Measurements from ENCODE around the gene PHLDA2.

Gene PHLDA2

DNA sequence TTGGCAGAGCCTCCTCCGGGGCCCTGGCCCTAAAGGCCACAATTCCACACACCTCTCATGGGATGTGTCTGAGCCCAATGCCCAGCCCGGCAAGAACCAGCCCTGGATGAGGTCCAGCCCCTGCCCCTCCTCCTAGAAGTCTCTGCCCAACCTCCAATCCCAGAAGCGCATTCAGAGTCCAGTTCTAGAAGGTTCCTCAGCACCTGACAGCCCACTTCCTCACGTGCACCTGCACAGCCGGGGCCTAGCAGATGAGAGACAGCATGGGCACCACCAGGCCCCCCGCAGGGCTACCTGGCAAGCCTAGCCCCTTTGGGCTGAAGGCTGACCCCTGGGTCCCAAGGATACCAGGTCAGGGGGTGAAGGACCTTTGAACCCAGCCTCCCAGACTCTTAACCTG is 32.2 kb downstream of the PHLDA2 start:
- no peak for DNase-seq (ENCODE audit: low spot score)

DNA sequence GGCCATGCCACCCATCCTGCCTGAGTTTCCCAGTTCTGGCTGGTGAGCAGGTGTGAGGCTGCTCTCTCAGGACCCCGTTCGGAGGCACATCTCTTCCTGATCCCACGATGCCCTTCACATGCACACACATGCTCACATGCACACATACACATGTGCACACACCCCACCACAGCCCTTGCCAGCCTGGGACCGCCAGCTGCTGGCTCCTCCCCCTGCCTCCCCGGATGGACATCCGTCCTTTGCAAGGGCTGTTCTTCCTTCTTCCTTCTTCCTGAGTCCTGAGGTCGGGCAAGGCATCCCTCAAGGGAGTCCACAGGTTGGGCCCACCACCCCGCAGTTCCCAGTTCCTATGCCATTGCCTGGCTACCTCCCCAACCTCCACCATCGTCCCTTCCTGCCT is 33.2 kb downstream of the PHLDA2 start:
- DNase-seq (ENCODE audit: low spot score): no peak

- no peak for DNase-seq (ENCODE audit: low spot score)
Measured at GRCh38 chr11:2893935-2894334, 35.3 kb downstream of the PHLDA2 start.

DNA sequence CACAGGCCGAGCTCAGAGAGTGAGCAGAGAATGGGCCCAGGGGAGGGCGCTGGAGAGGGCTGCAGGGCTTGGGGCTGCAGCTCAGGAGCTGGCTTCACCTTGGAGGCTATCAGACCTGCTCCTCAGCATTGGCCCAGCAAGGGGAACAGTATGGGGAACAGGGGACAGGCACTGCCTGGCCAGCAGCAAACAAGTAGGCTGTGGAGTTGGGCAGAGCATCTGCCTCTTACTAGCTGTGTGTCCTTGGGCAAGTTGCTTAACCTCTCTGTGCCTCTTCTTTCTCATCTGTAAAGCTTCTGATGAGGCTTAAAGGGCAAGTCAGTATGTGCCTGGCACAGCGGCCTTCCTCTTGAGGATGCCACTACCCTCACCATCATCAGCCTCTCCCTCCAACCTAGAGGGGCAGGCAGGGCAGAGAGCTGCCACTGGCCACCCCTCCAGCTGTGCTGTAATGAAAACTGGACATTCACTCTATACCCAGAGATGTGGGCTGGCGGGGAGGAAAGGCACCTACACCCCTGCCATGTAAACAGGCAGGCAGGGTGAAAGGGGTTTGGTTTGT is 36.2 kb downstream of the PHLDA2 start:
- no peak for DNase-seq (ENCODE audit: low spot score)

- DNase-seq (ENCODE audit: low spot score): peak; percentile 45
Measured at GRCh38 chr11:2892215-2892966, 36.8 kb downstream of the PHLDA2 start.

GRCh38 chr11:2891326-2892214 is 37.6 kb downstream of the PHLDA2 start:
- DNase-seq (ENCODE audit: low spot score): no peak

GRCh38 chr11:2890466-2891294 is 38.5 kb downstream of the PHLDA2 start:
- DNase-seq (ENCODE audit: low spot score): no peak

DNA sequence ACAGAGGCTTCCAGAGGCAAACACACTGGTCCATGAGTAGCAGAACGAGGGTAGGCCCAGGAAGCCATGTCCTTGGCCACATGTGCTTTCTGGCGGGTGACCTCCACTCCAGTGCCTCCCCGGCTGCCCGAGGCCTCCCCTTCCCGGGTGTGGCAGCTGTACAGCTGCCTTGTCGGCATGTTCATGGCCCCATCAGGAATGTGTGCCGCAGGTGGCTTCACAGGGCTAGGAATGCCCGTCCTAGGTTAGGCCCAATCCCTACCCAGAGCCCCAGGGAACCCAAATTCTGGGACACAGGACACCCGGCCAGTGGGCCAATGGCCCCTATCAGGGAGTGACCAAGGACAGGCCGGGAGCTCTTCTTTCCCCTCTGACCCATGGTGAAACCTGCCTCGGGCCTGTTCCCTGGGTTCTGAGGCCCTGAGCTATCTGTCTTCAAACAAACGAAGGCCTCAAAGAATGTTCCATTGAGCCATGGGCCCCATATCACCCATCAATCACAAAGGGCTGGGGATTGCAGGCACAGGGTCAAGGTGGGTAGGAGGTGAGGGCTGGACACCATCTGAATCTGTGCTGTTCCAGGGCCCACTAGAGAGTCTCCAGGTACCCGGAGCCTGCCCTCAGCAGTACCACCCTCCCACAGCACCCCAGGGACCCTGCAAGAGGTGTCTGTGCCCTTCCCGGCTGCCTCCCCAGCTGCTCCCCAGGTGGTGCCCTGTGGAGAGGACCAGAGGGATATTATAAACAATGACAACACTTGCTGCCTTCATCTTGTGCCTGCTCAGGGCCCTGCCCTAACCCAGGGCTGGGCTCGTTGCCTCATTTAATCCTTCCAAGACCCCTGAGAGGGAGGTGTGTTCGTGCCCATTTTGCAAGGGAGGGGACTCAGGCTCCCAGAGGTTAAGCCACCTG is 39.6 kb downstream of the PHLDA2 start:
- no peak for DNase-seq (ENCODE audit: low spot score)

DNA sequence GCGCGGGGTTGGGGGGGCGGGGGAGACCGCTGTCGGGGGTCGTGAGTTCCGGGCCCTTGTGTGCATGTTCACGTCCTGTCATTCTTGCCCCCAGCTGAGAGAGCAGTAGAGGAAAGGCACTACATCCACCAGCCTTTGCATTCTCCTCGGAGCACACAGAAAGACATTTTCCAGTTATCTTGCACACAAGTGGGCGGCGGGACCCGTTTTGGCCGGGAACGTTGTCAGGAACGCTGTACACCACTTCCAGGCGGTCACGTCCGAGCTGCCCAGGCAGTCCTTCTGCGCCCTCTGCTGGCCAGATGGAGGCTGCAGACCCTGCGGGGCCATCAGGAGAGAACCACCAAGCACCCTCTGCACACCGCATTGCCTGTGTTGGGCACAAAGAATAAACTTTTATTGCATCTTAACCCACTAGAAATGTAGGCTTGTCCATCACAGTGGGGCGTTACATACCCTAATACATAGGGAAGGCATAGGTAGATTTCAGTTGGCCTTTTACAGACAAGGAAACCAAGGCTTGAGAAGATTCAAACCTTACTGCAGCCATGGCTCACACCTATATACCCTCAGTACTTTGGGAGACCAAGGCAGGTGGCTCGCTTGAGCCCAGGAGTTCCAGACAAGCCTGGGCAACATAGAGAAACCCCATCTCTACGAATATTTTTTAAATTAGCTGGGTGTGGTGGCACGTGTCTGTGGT is 40.8 kb downstream of the PHLDA2 start:
- peak; percentile 81 for DNase-seq (ENCODE audit: low spot score)

- no peak for DNase-seq (ENCODE audit: low spot score)
Measured at GRCh38 chr11:2887515-2888195, 41.6 kb downstream of the PHLDA2 start.

- DNase-seq (ENCODE audit: low spot score): no peak
Measured at GRCh38 chr11:2886936-2887335, 42.3 kb downstream of the PHLDA2 start.

GRCh38 chr11:2886191-2886894 is 42.9 kb downstream of the PHLDA2 start:
- no peak for DNase-seq (ENCODE audit: low spot score)

DNA sequence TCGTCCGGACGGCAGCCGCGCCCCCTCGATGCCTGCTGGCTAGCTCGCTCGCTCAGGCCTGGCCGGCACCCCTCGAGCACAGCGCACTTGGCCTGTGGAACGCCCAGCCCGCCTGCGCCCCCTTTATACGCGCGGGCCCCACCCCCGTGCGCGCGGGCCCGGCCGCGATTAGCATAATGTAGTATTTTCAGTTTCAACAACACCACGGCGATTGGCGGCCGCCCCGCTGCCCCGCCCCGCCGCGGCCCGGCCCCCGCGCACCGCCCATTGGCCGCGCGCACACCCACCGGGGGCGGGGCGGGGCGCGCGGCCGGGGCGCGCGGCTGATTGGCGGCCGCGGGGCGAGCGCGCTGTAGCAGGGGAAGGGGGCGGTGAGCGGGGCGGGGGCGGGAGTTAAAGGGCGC is 43.5 kb downstream of the PHLDA2 start, which contains the start of gene CDKN1C:
CDKN1C (minus strand) TSS at position 98 of the 404 bp plus-strand sequence. CDS start 319 bp downstream, outside the sequence.
- DNase-seq (ENCODE audit: low spot score): peak; percentile 71

DNA sequence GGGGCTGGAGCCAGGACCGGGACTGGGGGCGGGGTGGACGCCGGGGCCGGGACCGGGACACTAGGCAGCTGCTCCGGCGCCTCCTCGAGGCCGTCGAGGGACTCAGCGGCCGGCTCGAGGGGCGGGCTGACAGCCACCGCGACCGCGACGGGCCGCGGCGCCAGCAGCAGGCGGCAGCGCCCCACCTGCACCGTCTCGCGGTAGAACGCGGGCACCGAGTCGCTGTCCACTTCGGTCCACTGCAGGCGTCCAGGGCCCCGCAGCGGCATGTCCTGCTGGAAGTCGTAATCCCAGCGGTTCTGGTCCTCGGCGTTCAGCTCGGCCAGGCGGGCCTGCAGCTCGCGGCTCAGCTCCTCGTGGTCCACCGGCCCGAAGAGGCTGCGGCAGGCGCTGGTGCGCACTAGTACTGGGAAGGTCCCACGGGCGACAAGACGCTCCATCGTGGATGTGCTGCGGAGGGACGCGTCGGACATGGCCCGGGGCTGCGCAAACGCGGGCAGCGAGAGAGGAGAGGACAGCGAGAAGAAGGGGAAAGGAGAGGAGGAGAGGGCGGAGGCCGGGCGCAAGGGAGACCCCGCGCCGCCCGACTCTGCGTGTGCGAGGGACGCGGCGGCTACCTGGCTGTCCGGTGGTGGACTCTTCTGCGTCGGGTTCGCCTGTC is 44.1 kb downstream of the PHLDA2 start:
- DNase-seq (ENCODE audit: low spot score): peak; percentile 67

DNA sequence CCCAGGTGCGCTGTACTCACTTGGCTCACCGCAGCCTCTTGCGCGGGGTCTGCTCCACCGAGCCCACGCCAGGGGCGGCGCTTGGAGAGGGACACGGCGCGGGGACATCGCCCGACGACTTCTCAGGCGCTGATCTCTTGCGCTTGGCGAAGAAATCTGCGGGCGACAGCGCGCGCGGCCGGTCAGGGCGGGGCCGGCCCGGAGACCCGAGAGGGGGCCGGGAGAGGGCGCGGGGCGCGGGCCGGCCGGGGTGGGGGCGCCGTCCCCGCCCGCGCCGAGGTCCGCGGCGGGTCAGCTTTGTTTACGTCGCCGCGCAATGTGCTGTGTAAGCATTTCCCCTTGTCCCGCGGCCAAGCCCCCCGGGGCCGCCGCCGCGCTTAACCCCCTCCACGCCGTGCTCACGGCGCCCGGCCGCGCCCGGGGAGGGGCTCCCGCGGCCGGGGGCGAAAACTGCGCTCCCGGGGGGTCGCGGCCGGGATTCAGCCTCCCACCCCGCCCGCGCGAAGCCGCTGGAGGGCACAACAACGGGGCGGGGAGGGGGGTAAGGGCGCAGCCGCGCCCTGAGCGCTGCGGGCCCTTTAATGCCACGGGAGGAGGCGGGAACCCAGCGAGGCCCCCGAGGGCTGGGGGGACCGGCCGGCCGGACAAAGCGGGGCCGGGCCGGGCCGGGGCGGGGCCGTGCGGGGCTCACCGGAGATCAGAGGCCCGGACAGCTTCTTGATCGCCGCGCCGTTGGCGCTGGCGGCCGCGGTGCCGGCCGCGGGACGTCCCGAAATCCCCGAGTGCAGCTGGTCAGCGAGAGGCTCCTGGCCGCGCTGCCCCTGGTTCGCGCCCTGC is 45.0 kb downstream of the PHLDA2 start:
- no peak for DNase-seq (ENCODE audit: low spot score)

DNA sequence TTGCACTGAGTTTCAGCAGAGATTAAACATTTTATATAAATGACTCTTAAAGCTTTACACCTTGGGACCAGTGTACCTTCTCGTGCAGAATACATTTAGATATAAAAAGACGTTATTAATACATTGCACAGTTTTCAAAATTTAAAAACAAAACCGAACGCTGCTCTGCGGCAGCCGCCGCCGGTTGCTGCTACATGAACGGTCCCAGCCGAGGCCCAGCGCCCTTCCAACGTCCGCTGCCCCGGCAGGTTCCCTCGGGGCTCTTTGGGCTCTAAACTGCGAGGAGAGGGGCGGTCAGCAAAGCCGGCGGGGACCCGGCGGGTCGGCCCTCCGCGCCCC is 45.6 kb downstream of the PHLDA2 start:
- no peak for DNase-seq (ENCODE audit: low spot score)

GRCh38 chr11:2882396-2883110 is 46.7 kb downstream of the PHLDA2 start:
- DNase-seq (ENCODE audit: low spot score): no peak
